Measurements from ENCODE around the gene FOXD1. TPM values are rescaled to one million over a fixed set of nuclear protein-coding genes. Genes with fewer than 3 reads are reported as not detected.

FOXD1 gene
- total and polyA plus RNA-seq, 2 of the 8 experiments (the other 6 are each of a cell fraction or from before 2014, with no cell fraction given), result 0.11 to 1.1 TPM

DNA sequence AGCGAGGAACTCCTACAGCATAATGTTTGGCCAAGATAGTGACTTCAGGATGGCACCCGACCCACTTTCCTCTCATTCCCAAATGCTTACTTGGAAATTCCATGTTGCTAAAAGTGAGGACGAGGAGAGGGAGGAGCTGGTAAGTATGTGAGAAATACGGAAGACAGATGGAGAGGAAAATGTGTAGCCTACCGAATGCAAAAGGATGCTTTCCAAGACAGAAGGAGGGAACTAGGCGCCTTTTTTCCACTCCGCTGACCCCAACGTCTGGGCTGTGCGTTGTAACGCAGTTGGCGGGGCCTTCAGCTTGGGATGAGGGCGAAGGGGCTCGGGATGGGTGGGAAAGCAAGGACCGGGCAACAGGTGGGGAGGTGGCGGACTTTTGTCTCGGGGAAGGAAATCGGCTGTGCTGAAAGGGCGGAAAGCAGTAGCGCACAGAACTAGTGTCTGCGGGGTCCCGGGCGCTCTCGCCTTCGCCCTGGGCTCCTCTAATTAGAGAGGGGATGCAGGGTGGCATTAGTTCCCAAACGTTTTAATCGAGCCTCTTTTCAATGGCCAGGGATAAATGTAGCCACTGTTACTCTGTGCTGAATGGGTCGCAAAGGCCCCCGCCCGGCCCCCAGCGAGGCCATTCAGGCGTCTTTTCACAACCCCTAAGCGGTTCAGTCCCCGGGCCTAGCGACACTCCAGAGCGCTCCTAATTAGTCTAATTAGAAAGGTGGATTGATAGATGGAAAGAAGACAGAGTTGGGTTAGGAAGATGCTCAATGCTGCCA lies 12.6 kb downstream of the FOXD1 start:
- H4K91ac ChIP-seq (replicated peaks; ENCODE audit: insufficient read length, low read length), result no peak overlapping the region
- H3K18ac ChIP-seq (ENCODE audit: extremely low read depth, low read length), result no peak overlapping the region
- no peaks in the 10 kb centered on the region; a peak in 1 of 8 replicates for H3K36me3 ChIP-seq (ENCODE audit: control insufficient read depth in 2 of 4, insufficient read depth in 4 of 4, low read length in 3 of 4)
- H3K27ac ChIP-seq (ENCODE audit: low read depth, low read length), result no peak overlapping the region
- no peak overlapping the region for H4K8ac ChIP-seq (ENCODE audit: extremely low read depth, insufficient read depth, low read length)
- no peak overlapping the region for H2BK20ac ChIP-seq (ENCODE audit: low read length)
- no peak overlapping the region for H4K5ac ChIP-seq (ENCODE audit: insufficient read length, low read depth, low read length)
- peaks cover 6% of the 10 kb centered on the region; the same call in 1 of the 2 replicates for H3K23me2 ChIP-seq (ENCODE audit: low read depth, low read length)
- peaks cover 58 to 84% (median 72%) of the 10 kb centered on the region in 4 experiments for H3K27me3 ChIP-seq (replicated peaks in 1 of 4; ENCODE audit: control insufficient read depth in 3 of 4, extremely low read depth in 1 of 4, insufficient read depth in 3 of 4, low read length in 3 of 4)
- WGBS, 2 experiments (ENCODE audit: extremely low coverage in 1 of 2, insufficient coverage in 1 of 2, insufficient read length in 1 of 2, insufficient replicate concordance in 2 of 2, low coverage in 1 of 2, low lambda C conversion rate in 2 of 2, missing lambda C conversion rate in 1 of 2), result 3% methylated on average over 34 of the region's 35 CpGs; no CpG with 5 or more reads in 1 of the 2 experiments
- no peak overlapping the region for H2BK5ac ChIP-seq (ENCODE audit: low read depth, low read length)
- no peak overlapping the region for H3K14ac ChIP-seq (ENCODE audit: insufficient read length)
- H3K79me1 ChIP-seq (ENCODE audit: low read depth, low read length), result no peaks in the 10 kb centered on the region
- H2BK15ac ChIP-seq (ENCODE audit: low read length), result no peak overlapping the region
- ChIA-PET CTCF (ENCODE audit: partially characterized antibody) (interaction anchor here (0.7 to 1.5 kb wide), 5 partner anchors 9 to 220 kb away, joined by 3 to 6 read pairs (median 3); no protein-coding TSS in a partner anchor), POLR2A (ENCODE audit: partially characterized antibody) (interaction anchor here (0.8 to 1.2 kb wide), 3 partner anchors 11 to 51 kb away, joined by 3 to 4 read pairs (median 3); no protein-coding TSS in a partner anchor)
- no peak overlapping the region for H2AFZ ChIP-seq (ENCODE audit: low read length)
- TF ChIP-seq SUZ12 (IDR thresholded peaks at IDR 0.05; ENCODE audit: low read length) (peak; percentile 95), KDM5A (IDR thresholded peaks at IDR 0.05; ENCODE audit: low read length) (no peak), EZH2 (IDR thresholded peaks at IDR 0.05; ENCODE audit: low read depth, low read length, severe bottlenecking) (peak; percentile 97), RNF2 (IDR thresholded peaks at IDR 0.05; ENCODE audit: borderline replicate concordance, low read depth, low read length, missing control alignments, poor library complexity, severe bottlenecking) (peak; percentile 89), CBX8 (IDR thresholded peaks at IDR 0.05; ENCODE audit: borderline replicate concordance, low read depth, low read length) (0 out of 2 replicates have a peak, but pooled peaks have one; percentile 66)
- H3K4ac ChIP-seq (replicated peaks; ENCODE audit: insufficient read length, low read depth, low read length), result no peak overlapping the region
- H3K23ac ChIP-seq (ENCODE audit: insufficient read length), result no peak overlapping the region
- peaks cover 3 to 4% of the 10 kb centered on the region in 2 experiments for H4K20me1 ChIP-seq (replicated peaks in 1 of 2; ENCODE audit: control insufficient read depth in 1 of 2, insufficient read depth in 2 of 2, low read length in 2 of 2)
- no peak overlapping the region for H2AK5ac ChIP-seq (ENCODE audit: low read depth, low read length)
- no peak overlapping the region for H3K56ac ChIP-seq (replicated peaks; ENCODE audit: insufficient read length, low read depth, low read length)
- H3K9me3 ChIP-seq (ENCODE audit: insufficient read depth in 2 of 2, low read depth in 1 of 2, low read length in 1 of 2), result peaks cover 0 to 2% of the 10 kb centered on the region in 2 experiments; a peak in 1 of 4 replicates
- no peaks in the 10 kb centered on the region for H3K79me2 ChIP-seq (ENCODE audit: control insufficient read depth in 1 of 2, insufficient read depth in 2 of 2, low read length in 2 of 2)
- no peak overlapping the region for H3K9ac ChIP-seq (replicated peaks in 1 of 4; ENCODE audit: extremely low read depth in 1 of 4, low read depth in 3 of 4, low read length in 3 of 4)
- peak overlapping the region; percentile 43 to 94 for H3K4me2 ChIP-seq (ENCODE audit: insufficient read depth in 1 of 2, low read depth in 2 of 2, low read length in 2 of 2)
- FAIRE-seq (no peak), DNase-seq (ENCODE audit: low read depth in 1 of 2, low spot score in 2 of 2) (no peak)
- H3K4me3 ChIP-seq (ENCODE audit: extremely low read depth in 1 of 4, insufficient read depth in 2 of 4, low read depth in 3 of 4, low read length in 4 of 4), result peak overlapping the region; percentile 19 to 58 (median 40); a peak in 7 of 8 replicates
- H2BK12ac ChIP-seq (ENCODE audit: low read depth, low read length), result no peak overlapping the region
- H2BK120ac ChIP-seq (replicated peaks; ENCODE audit: low read depth, low read length), result no peak overlapping the region
- H3K4me1 ChIP-seq (replicated peaks in 1 of 4; ENCODE audit: control insufficient read depth in 3 of 4, insufficient read depth in 4 of 4, low read length in 3 of 4), result peaks cover 0 to 4% (median 4%) of the 10 kb centered on the region in 4 experiments; a peak in 5 of 7 replicates

Measured in H1 (cell line).